BE2C (cell line): ENCODE data around the gene KCNJ8.
"Not testable (repeated sequence)": the region's sequence is repeated elsewhere in the genome, so short reads cannot be mapped to it uniquely, and the experiment has no call there.

Source experiments
- DNase-seq: peaks from one replicate; pipeline ENCODE4 v3.0.0-alpha.2; 2020
- H3K27me3 ChIP-seq: fragments of 250-450 bp; sonication (Bioruptor Pico); 2 replicates; pipeline ENCODE4 v1.5.1; 2020; ENCODE audit warnings: mild to moderate bottlenecking
- H3K36me3 ChIP-seq: fragments of 250-450 bp; sonication (Bioruptor Pico); 2 replicates; pipeline ENCODE4 v1.5.1; 2020; ENCODE audit warnings: mild to moderate bottlenecking
- H3K4me1 ChIP-seq: fragments of 250-450 bp; sonication (Bioruptor Pico); 2 replicates; pipeline ENCODE4 v1.5.1; 2020
- H3K4me3 ChIP-seq: 2 replicates; pipeline ENCODE4 v1.5.1; 2011; ENCODE audit warnings: low read depth, low read length
- H3K9me3 ChIP-seq: fragments of 250-450 bp; sonication (Bioruptor Pico); 2 replicates; pipeline ENCODE4 v1.5.1; 2020
- CTCF ChIP-seq: IDR thresholded peaks from 2 replicates; pipeline ENCODE4 v1.5.1; 2012; ENCODE audit warnings: mild to moderate bottlenecking, low read depth, low read length

The KCNJ8 gene

GRCh38 chr12:21809100-21809499 is 34.6 kb upstream of the KCNJ8 start:
- TF ChIP-seq CTCF, result no peak
- Histone ChIP-seq H3K4me1 (peaks cover 31% of the 10 kb centered on the region), H3K4me3 (no peak overlapping the region), H3K36me3 (no peaks in the 10 kb centered on the region; the same call in 1 of the 2 replicates), H3K9me3 (no peaks in the 10 kb centered on the region; the same call in none of the 2 replicates), H3K27me3 (no peaks in the 10 kb centered on the region)
- peak; percentile 44 for DNase-seq

DNA sequence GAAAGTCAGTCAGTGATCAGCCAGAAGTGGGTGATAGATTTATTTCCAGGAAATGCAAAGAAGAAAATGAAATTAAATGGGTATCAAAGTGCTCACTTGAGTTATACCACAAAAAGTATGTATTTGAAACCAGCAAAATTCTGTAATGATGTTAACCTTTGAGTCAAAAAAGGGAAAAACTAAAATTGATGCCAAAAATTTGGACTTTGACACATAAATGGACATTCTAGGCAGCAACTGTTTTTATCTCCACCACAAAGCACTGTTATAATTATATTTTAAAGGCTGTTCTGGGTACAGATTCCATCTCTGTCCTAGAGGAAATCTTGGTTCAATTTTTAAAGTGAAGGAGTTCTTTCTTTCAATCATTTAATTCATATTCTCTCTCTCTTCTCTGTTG is 31.7 kb upstream of the KCNJ8 start:
- no peak for TF ChIP-seq CTCF
- DNase-seq, result no peak
- peaks cover 24% of the 10 kb centered on the region for H3K4me1 ChIP-seq
- no peaks in the 10 kb centered on the region; the same call in 1 of the 2 replicates for H3K36me3 ChIP-seq
- peak overlapping the region; percentile 46 for H3K4me3 ChIP-seq
- no peaks in the 10 kb centered on the region for H3K27me3 ChIP-seq
- H3K9me3 ChIP-seq, result no peaks in the 10 kb centered on the region

- no peak for DNase-seq
- Histone ChIP-seq H3K4me3 (no peak overlapping the region), H3K9me3 (no peaks in the 10 kb centered on the region), H3K4me1 (peaks cover 7% of the 10 kb centered on the region), H3K36me3 (peaks cover 14% of the 10 kb centered on the region), H3K27me3 (no peaks in the 10 kb centered on the region)
- no peak for TF ChIP-seq CTCF
These were observed 27.2 kb upstream of the KCNJ8 start for GRCh38 chr12:21801522-21802288.

DNA sequence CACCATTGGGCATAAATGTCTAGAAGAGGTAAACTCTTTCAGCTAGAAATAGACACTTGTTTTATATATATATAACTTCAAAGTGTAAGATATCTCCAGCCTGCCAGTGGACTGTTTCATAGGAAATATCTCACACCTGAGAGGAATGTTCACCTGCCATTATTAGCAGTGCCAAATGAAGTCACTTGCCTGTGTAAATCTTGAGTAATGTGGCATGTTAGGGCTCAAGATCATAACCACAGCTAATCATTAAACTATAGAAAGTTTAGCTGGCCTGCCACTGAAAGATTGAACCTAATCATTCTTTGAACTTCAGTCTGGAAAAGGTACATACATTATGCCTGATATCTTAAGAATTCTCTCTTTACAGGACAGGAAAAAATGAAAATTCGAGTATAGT is 25.5 kb upstream of the KCNJ8 start:
- no peak for TF ChIP-seq CTCF
- Histone ChIP-seq H3K27me3 (no peaks in the 10 kb centered on the region), H3K4me3 (no peak overlapping the region), H3K36me3 (peaks cover 14% of the 10 kb centered on the region), H3K4me1 (peaks cover 16% of the 10 kb centered on the region), H3K9me3 (no peaks in the 10 kb centered on the region)
- DNase-seq, result no peak

- TF ChIP-seq CTCF, result no peak
- H3K4me3 ChIP-seq, result no peak overlapping the region
- H3K27me3 ChIP-seq, result no peaks in the 10 kb centered on the region
- H3K9me3 ChIP-seq, result peaks cover 6% of the 10 kb centered on the region; the same call in 1 of the 2 replicates
- peaks cover 11% of the 10 kb centered on the region for H3K4me1 ChIP-seq
- peaks cover 14% of the 10 kb centered on the region for H3K36me3 ChIP-seq
- no peak for DNase-seq
These were observed 23.0 kb upstream of the KCNJ8 start for GRCh38 chr12:21797539-21797938.

GRCh38 chr12:21795648-21796328 is 21.3 kb upstream of the KCNJ8 start:
- H3K9me3 ChIP-seq, result peaks cover 6% of the 10 kb centered on the region; the same call in 1 of the 2 replicates
- DNase-seq, result no peak
- H3K4me1 ChIP-seq, result peaks cover 11% of the 10 kb centered on the region
- H3K27me3 ChIP-seq, result no peaks in the 10 kb centered on the region
- TF ChIP-seq CTCF, result no peak
- H3K36me3 ChIP-seq, result peaks cover 10% of the 10 kb centered on the region
- no peak overlapping the region for H3K4me3 ChIP-seq

DNA sequence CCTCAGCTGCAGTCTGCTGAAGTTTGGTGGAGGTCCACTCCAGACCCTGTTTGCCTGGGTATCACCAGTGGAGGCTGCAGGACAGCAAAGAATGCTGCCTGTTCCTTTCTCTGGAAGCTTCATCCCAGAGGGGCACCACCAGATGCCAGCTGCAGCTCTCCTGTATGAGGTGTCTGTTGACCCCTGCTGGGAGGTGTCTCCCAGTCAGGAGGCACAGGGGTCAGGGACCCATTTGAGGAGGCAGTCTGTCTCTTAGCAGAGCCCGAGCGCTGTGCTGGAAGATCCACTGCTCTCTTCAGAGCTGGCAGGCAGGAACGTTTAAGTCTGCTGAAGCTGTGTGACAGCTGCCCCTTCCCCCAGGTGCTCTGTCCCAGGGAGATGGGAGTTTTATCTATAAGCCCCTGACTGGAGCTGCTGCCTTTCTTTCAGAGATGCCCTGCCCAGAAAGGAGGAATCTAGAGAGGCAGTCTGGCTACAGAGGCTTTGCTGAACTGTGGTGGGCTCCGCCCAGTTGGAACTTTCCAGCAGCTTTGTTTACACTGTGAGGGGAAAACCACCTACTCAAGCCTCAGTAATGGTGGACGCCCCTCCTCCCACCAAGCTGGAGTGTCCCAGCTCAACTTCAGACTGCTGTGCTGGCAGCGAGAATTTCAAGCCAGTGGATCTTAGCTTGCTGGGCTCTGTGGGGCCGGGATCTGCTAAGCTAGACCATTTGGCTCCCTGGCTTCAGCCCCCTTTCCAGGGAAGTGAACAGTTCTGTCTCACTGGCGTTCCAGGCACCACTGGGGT is 20.5 kb upstream of the KCNJ8 start:
- not testable (repeated sequence) for DNase-seq, H3K36me3 ChIP-seq, H3K4me3 ChIP-seq, H3K9me3 ChIP-seq, H3K27me3 ChIP-seq
- peaks cover 11% of the 10 kb centered on the region for H3K4me1 ChIP-seq

- not testable (repeated sequence) for H3K4me3 ChIP-seq, H3K27me3 ChIP-seq, DNase-seq, H3K4me1 ChIP-seq, H3K36me3 ChIP-seq, H3K9me3 ChIP-seq
These were observed 15.2 kb upstream of the KCNJ8 start for GRCh38 chr12:21789687-21790086.
